ENCODE measurements around the gene ELOVL5.

DNA sequence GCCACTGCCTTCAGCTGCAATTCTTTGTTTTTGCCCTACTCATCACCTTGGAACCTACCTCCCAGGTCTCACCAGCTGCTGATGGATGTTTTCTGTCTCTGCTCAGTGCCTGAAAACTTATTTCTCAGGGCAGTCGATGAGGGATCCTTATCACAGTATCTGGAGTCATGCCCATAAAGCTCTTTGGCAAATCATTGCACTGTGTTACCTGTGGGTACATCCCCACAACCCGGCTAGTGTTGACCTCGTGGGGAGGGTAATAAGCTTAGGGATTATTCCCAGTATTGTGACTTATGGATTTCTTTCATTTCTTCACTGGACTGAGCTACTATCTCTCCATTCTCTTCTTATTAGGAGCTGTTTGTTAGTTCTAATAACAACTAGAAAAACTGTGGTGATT, 91.7 kb downstream of the ELOVL5 start:
- TF ChIP-seq, protein P1, sequence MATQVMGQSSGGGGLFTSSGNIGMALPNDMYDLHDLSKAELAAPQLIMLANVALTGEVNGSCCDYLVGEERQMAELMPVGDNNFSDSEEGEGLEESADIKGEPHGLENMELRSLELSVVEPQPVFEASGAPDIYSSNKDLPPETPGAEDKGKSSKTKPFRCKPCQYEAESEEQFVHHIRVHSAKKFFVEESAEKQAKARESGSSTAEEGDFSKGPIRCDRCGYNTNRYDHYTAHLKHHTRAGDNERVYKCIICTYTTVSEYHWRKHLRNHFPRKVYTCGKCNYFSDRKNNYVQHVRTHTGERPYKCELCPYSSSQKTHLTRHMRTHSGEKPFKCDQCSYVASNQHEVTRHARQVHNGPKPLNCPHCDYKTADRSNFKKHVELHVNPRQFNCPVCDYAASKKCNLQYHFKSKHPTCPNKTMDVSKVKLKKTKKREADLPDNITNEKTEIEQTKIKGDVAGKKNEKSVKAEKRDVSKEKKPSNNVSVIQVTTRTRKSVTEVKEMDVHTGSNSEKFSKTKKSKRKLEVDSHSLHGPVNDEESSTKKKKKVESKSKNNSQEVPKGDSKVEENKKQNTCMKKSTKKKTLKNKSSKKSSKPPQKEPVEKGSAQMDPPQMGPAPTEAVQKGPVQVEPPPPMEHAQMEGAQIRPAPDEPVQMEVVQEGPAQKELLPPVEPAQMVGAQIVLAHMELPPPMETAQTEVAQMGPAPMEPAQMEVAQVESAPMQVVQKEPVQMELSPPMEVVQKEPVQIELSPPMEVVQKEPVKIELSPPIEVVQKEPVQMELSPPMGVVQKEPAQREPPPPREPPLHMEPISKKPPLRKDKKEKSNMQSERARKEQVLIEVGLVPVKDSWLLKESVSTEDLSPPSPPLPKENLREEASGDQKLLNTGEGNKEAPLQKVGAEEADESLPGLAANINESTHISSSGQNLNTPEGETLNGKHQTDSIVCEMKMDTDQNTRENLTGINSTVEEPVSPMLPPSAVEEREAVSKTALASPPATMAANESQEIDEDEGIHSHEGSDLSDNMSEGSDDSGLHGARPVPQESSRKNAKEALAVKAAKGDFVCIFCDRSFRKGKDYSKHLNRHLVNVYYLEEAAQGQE (IDR thresholded peaks at IDR 0.05; ENCODE audit: insufficient read depth in 1 of 2, low read depth in 2 of 2, low read length in 2 of 2) = no peak
- TF ChIP-seq TAF1 (IDR thresholded peaks at IDR 0.05; ENCODE audit: borderline replicate concordance, insufficient read depth, low read length) = no peak
- TF ChIP-seq POLR2AphosphoS5 (IDR thresholded peaks at IDR 0.05; ENCODE audit: low read depth, low read length) = no peak; the same call in 1 of the 2 replicates
- TF ChIP-seq SIN3A (IDR thresholded peaks at IDR 0.05; ENCODE audit: borderline replicate concordance, insufficient read depth, low read length) = no peak
